ENCODE data around the gene SCGB1D4.

DNA sequence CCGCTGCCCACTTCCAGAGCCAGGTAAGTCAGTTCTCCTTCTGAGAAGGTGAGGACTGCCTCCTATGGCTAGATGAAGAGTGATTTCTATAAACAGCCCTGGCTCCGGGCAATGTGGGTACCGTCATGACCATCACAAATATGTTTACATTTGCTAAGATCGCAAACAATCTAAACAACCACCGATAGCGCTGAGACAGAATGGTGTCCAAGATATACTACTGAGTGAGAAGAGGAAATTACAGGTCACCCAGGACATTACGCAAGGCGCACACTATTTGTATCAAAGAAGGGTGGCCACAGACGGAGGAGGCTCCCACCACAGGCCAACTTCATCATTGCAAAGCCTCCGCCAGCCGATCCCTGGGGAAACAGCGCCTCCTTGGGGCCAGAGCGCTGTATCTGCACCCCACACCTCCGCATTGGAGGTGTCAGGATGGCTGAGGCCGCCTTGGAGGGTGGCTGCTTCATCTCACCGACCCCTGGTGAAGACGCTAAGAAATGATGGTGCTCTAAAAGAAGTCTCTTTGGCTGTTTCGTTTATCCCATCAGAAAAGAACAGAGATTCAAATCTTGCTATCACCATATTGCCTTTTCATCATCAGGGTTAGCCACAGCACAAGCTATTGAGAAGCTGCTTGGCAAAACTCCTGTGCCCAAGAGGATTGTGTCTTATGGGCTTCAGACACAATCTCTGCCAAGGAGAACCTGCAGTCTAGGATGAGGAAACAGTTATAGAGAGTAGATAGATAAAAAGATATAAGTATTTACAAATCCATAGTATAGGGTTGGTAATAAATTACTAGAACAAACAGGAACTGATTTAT is 26.1 kb upstream of the SCGB1D4 start:
- TF ChIP-seq, protein P1, sequence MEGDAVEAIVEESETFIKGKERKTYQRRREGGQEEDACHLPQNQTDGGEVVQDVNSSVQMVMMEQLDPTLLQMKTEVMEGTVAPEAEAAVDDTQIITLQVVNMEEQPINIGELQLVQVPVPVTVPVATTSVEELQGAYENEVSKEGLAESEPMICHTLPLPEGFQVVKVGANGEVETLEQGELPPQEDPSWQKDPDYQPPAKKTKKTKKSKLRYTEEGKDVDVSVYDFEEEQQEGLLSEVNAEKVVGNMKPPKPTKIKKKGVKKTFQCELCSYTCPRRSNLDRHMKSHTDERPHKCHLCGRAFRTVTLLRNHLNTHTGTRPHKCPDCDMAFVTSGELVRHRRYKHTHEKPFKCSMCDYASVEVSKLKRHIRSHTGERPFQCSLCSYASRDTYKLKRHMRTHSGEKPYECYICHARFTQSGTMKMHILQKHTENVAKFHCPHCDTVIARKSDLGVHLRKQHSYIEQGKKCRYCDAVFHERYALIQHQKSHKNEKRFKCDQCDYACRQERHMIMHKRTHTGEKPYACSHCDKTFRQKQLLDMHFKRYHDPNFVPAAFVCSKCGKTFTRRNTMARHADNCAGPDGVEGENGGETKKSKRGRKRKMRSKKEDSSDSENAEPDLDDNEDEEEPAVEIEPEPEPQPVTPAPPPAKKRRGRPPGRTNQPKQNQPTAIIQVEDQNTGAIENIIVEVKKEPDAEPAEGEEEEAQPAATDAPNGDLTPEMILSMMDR (conservative IDR thresholded peaks at IDR 0.05; ENCODE audit: low read length): peak; percentile 88
- TF ChIP-seq EZH2phosphoT487 (IDR thresholded peaks at IDR 0.05; ENCODE audit: borderline replicate concordance): no peak
